Tibial nerve (tissue), 3 donors: ENCODE data around the gene SIK2.

Experiments
- CTCF ChIP-seq, 5 experiments: fragments of 200-600 bp in 3 of 5; fragments of 450-650 bp in 2 of 5; sonication (generic) in 3 of 5; IDR thresholded peaks; one replicate each; pipeline ENCODE4 v1.5.1; 2016 to 2019; ENCODE audit warnings: antibody characterized with exemption in 5 of 5, mild to moderate bottlenecking in 3 of 5, moderate library complexity in 2 of 5
- POLR2A ChIP-seq, 2 donors: fragments of 450-650 bp; IDR thresholded peaks; one replicate each; pipeline ENCODE4 v1.6.1; 2017; ENCODE audit warnings: antibody characterized with exemption in 2 of 2, mild to moderate bottlenecking in 2 of 2, moderate library complexity in 2 of 2

GRCh38 chr11:111559800-111560464 is 42.3 kb upstream of the SIK2 start:
- no peak for TF ChIP-seq CTCF (IDR thresholded peaks at IDR 0.05)
- no peak for TF ChIP-seq POLR2A (IDR thresholded peaks at IDR 0.05)
